Smooth muscle cell (in vitro differentiated cells): ENCODE data around the gene IL17C. TPM values are rescaled to one million over a fixed set of nuclear protein-coding genes. Genes with fewer than 3 reads are reported as not detected.

Experiments used
- DNase-seq: peaks from one replicate; lab custom pipeline; 2025; ENCODE audit not compliant: unreplicated experiment; lab: John Stamatoyannopoulos, UW
- H2AFZ ChIP-seq: fragments of 200-600 bp; sonication (generic); 2 replicates; pipeline ENCODE4 v1.6.0; 2016; ENCODE audit warnings: antibody characterized with exemption, low read depth, mild to moderate bottlenecking
- H3F3A ChIP-seq: fragments of 200-600 bp; sonication (generic); 2 replicates; pipeline ENCODE4 v1.6.0; 2017; ENCODE audit warnings: antibody characterized with exemption, low read depth
- H3K27ac ChIP-seq: fragments of 200-600 bp; sonication (generic); 2 replicates; pipeline ENCODE4 v1.5.1; 2016; ENCODE audit warnings: low read depth, mild to moderate bottlenecking
- H3K27me3 ChIP-seq: fragments of 200-600 bp; sonication (generic); 2 replicates; pipeline ENCODE4 v1.6.1; 2016; ENCODE audit warnings: low read depth, mild to moderate bottlenecking
- H3K36me3 ChIP-seq: fragments of 200-600 bp; sonication (generic); 2 replicates; pipeline ENCODE4 v1.5.1; 2016; ENCODE audit warnings: low read depth
- H3K4me1 ChIP-seq: fragments of 200-600 bp; sonication (generic); 2 replicates; pipeline ENCODE4 v1.5.1; 2016; ENCODE audit warnings: low read depth
- H3K4me2 ChIP-seq: fragments of 200-600 bp; sonication (generic); 2 replicates; pipeline ENCODE4 v1.6.0; 2016; ENCODE audit warnings: mild to moderate bottlenecking
- H3K4me3 ChIP-seq: fragments of 200-600 bp; sonication (generic); 2 replicates; pipeline ENCODE4 v1.5.1; 2016; ENCODE audit warnings: mild to moderate bottlenecking
- H3K79me2 ChIP-seq: fragments of 200-600 bp; sonication (generic); 2 replicates; pipeline ENCODE4 v1.6.0; 2016; ENCODE audit warnings: low read depth, mild to moderate bottlenecking
- H3K9ac ChIP-seq: fragments of 200-600 bp; sonication (generic); 2 replicates; pipeline ENCODE4 v1.6.0; 2016; ENCODE audit warnings: low read depth
- H3K9me3 ChIP-seq: fragments of 200-600 bp; sonication (generic); replicated peaks from 2 replicates; pipeline ENCODE4 v1.5.1; 2016; ENCODE audit warnings: low read depth
- H4K20me1 ChIP-seq: fragments of 200-600 bp; sonication (generic); 2 replicates; pipeline ENCODE4 v1.6.0; 2016; ENCODE audit warnings: low read depth
- whole genome bisulfite sequencing: methylation state at CpG from one replicate; pipeline ENCODE4 v1.1.7; 2016; ENCODE audit warnings: low lambda C conversion rate; 5-methylcytosine and 5-hydroxymethylcytosine counted together
- polyA plus RNA-seq: library from polyadenylated mRNA; unstranded; fragments of >200 nt; fragmentation: Nextera tagmentation; extraction: Ambion mirVana; gene quantifications from 2 replicates; pipeline ENCODE4 v1.2.1, GENCODE V29; 2016
- total RNA-seq: library from RNA; depleted of rRNA; stranded (reverse); fragments of >200 nt; gene quantifications from 2 replicates; pipeline ENCODE4 v1.2.3, GENCODE V29; 2014
- TF ChIP-seq, protein P1 (sequence below): fragments of 200-600 bp; sonication (generic); IDR thresholded peaks from 2 replicates; pipeline ENCODE4 v1.5.1; 2017; ENCODE audit warnings: borderline replicate concordance, mild to moderate bottlenecking, antibody characterized with exemption; ENCODE audit not compliant: insufficient read depth, poor library complexity, severe bottlenecking

IL17C gene
- total and polyA plus RNA-seq, 2 experiments from 2014 or later: not detected

- H3K4me2 ChIP-seq: no peak overlapping the region
- no peak overlapping the region for H3K9ac ChIP-seq
- H3K27ac ChIP-seq: no peak overlapping the region
- H3K79me2 ChIP-seq: peaks cover 6% of the 10 kb centered on the region
- no peaks in the 10 kb centered on the region for H3K4me1 ChIP-seq
- TF ChIP-seq, protein P1, sequence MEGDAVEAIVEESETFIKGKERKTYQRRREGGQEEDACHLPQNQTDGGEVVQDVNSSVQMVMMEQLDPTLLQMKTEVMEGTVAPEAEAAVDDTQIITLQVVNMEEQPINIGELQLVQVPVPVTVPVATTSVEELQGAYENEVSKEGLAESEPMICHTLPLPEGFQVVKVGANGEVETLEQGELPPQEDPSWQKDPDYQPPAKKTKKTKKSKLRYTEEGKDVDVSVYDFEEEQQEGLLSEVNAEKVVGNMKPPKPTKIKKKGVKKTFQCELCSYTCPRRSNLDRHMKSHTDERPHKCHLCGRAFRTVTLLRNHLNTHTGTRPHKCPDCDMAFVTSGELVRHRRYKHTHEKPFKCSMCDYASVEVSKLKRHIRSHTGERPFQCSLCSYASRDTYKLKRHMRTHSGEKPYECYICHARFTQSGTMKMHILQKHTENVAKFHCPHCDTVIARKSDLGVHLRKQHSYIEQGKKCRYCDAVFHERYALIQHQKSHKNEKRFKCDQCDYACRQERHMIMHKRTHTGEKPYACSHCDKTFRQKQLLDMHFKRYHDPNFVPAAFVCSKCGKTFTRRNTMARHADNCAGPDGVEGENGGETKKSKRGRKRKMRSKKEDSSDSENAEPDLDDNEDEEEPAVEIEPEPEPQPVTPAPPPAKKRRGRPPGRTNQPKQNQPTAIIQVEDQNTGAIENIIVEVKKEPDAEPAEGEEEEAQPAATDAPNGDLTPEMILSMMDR: no peak
- no peak overlapping the region for H3K4me3 ChIP-seq
- 98% methylated on average over 14 of the region's 14 CpGs for WGBS
- H2AFZ ChIP-seq: no peak overlapping the region
- DNase-seq: no peak
- H3K36me3 ChIP-seq: peaks cover 13% of the 10 kb centered on the region
- H3K9me3 ChIP-seq: no peaks in the 10 kb centered on the region
- no peaks in the 10 kb centered on the region for H3F3A ChIP-seq
- H4K20me1 ChIP-seq: peaks cover 71% of the 10 kb centered on the region
- H3K27me3 ChIP-seq: no peaks in the 10 kb centered on the region
These were observed 39.2 kb upstream of the IL17C start for GRCh38 chr16:88599092-88599733.

DNA sequence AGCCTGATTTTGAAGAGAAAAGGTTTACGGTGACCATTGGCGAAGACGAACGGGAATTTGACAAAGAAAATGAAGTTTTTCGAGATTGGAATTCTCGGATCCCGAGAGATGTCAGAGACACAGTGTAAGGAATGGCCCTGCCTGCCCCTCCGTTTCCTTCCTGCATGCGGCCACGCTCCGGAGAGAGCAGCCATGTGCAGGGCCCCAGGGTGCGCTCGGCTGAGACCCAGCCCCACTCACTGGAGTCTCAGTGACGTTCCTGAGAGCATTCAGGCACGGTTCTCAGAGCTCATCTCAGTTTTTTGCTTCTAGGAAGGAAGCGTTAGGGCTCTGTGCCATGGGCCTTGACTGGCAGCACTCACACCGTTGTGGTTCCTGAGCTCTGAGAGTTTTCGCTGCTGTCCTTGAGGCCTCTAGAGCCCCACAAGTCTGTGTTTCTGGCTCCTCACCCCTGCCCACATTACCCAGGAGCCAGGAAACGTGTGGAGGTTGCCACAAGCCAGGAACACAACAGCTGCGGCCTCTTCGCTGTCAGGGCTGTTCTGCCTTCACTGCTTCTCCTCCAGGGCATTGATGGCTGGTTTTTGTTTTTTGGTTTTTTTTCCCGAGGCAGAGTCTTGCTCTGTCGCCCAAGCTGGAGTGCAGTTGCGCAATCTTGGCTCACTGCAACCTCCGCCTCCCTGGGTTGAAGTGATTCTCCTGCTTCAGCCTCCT, 38.4 kb upstream of the IL17C start:
- DNase-seq: no peak
- no peak overlapping the region for H3K27ac ChIP-seq
- H2AFZ ChIP-seq: no peak overlapping the region
- no peak overlapping the region for H3K4me2 ChIP-seq
- peaks cover 13% of the 10 kb centered on the region for H3K36me3 ChIP-seq
- H3K79me2 ChIP-seq: peaks cover 4% of the 10 kb centered on the region
- WGBS: 95% methylated on average over 25 of the region's 25 CpGs
- H3K27me3 ChIP-seq: no peaks in the 10 kb centered on the region
- no peaks in the 10 kb centered on the region for H3F3A ChIP-seq
- no peaks in the 10 kb centered on the region for H3K9me3 ChIP-seq
- peaks cover 69% of the 10 kb centered on the region for H4K20me1 ChIP-seq
- no peaks in the 10 kb centered on the region for H3K4me1 ChIP-seq
- TF ChIP-seq, protein P1: no peak
- H3K9ac ChIP-seq: no peak overlapping the region
- no peak overlapping the region for H3K4me3 ChIP-seq

- Histone ChIP-seq H4K20me1 (peaks cover 69% of the 10 kb centered on the region), H3K79me2 (no peaks in the 10 kb centered on the region), H2AFZ (no peak overlapping the region), H3F3A (no peaks in the 10 kb centered on the region), H3K4me3 (no peak overlapping the region), H3K36me3 (peaks cover 13% of the 10 kb centered on the region), H3K4me1 (no peaks in the 10 kb centered on the region), H3K27ac (no peak overlapping the region), H3K4me2 (no peak overlapping the region), H3K9ac (no peak overlapping the region), H3K27me3 (no peaks in the 10 kb centered on the region), H3K9me3 (no peaks in the 10 kb centered on the region)
- WGBS: 97% methylated on average over 6 of the region's 6 CpGs
- no peak for DNase-seq
- TF ChIP-seq, protein P1: no peak
These were observed 37.9 kb upstream of the IL17C start for GRCh38 chr16:88600539-88600896.
